ENCODE data around the gene NRG3.

DNA sequence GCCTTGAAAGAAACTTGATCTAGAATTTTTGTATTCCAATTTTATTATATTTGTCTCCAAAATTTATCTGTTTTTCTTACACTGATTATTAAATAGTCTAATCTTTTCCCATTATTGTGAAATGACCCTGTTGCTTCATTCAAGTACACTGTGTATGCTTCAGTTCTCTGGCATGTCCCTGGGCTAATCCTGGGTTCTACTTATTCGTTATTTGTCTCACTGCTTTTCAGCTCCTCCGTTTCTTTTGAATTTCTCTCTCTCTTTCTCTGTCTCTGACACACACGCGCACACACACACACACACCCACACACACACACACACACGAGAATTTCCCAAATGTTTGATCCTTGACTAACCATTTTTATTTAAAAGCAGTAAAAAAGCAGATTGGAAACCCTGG is 768.6 kb downstream of the NRG3 start:
- no peak for TF ChIP-seq YY1 (IDR thresholded peaks at IDR 0.05; ENCODE audit: insufficient read depth, insufficient read length)
- no peak for TF ChIP-seq SUZ12 (IDR thresholded peaks at IDR 0.05; ENCODE audit: extremely low read depth, insufficient read depth, insufficient read length)

All from NT2/D1 (cell line).